Upper lobe of left lung (tissue), 6 donors: ENCODE measurements around the gene UBTD2. TPM values are rescaled to one million over a fixed set of nuclear protein-coding genes. Genes with fewer than 3 reads are reported as not detected.

Experiments used
- ATAC-seq, 2 donors: fragments of 200-7000 bp; cut with Tn5 transposase; one replicate each; pipeline ENCODE4 v1.9.1; 2022; ENCODE audit warnings: mild to moderate bottlenecking in 2 of 2, moderate library complexity in 2 of 2; ENCODE audit not compliant: low FRiP score in 2 of 2
- DNase-seq, 2 donors: peaks; one replicate each; pipeline ENCODE4 v3.0.0-alpha.2; 2019 to 2020
- H3K27ac ChIP-seq, 4 donors: fragments of 200-600 bp; sonication (generic); one replicate each; pipeline ENCODE4 v1.5.1; 2016 to 2019
- H3K27me3 ChIP-seq, 4 donors: fragments of 200-600 bp; sonication (generic); one replicate each; pipeline ENCODE4 v1.5.1; 2017 to 2019
- H3K36me3 ChIP-seq, 4 donors: fragments of 200-600 bp; sonication (generic); one replicate each; pipeline ENCODE4 v1.5.1; 2016 to 2019
- H3K4me1 ChIP-seq, 4 donors: fragments of 200-600 bp; sonication (generic); one replicate each; pipeline ENCODE4 v1.5.1; 2018 to 2019
- H3K4me3 ChIP-seq, 4 donors: fragments of 200-600 bp; sonication (generic); one replicate each; pipeline ENCODE4 v1.5.1; 2017 to 2019; ENCODE audit warnings: mild to moderate bottlenecking in 2 of 4, moderate library complexity in 1 of 4
- H3K9me3 ChIP-seq, 4 donors: fragments of 200-600 bp; sonication (generic); one replicate each; pipeline ENCODE4 v1.5.1; 2018 to 2019
- CTCF ChIP-seq, 6 experiments: fragments of 450-650 bp in 4 of 6; fragments of 200-600 bp in 2 of 6; sonication (generic) in 2 of 6; IDR thresholded peaks; one replicate each; pipeline ENCODE4 v1.5.1; 2016 to 2019; ENCODE audit warnings: antibody characterized with exemption in 6 of 6
- EP300 ChIP-seq, 4 donors: sonication (generic); formaldehyde crosslinking; IDR thresholded peaks; one replicate each; pipeline ENCODE4 v1.5.1; 2017; ENCODE audit warnings: antibody characterized with exemption in 4 of 4, control low read depth in 2 of 4
- POLR2A ChIP-seq, 4 donors: fragments of 450-650 bp; IDR thresholded peaks; one replicate each; pipeline ENCODE4 v1.5.1; 2016 to 2017; ENCODE audit warnings: antibody characterized with exemption in 4 of 4, mild to moderate bottlenecking in 2 of 4
- POLR2AphosphoS5 ChIP-seq, 2 donors: sonication (generic); formaldehyde crosslinking; IDR thresholded peaks; one replicate each; pipeline ENCODE4 v1.5.1; 2017; ENCODE audit warnings: antibody characterized with exemption in 2 of 2
- WGBS, 2 donors: methylation state at CpG; one replicate each; pipeline ENCODE4 v1.1.5; 2017 to 2018; 5-methylcytosine and 5-hydroxymethylcytosine counted together
- total RNA-seq, 6 donors: library from RNA; depleted of rRNA in 4 of 6; stranded (reverse); fragments of >200 nt in 4 of 6; gene quantifications; one replicate each; pipeline versions ENCODE4 v1.1.0 to v1.2.1, GENCODE V29; 2016 to 2021
- donor health status: DM: no; HTN: no; CAD: no; lungs with moderate emphysema.
- donor health status: DM: no; HTN: yes; CAD: no; lungs with severe emphysema.

Gene UBTD2
- total RNA-seq, 6 donors from 2014 or later: 9.4 to 22.3 (median 15.8) TPM

- ATAC-seq (peak in 1 of 2 donors; percentile 58), DNase-seq (no peak)
- 90 to 91% methylated on average over 4 of the region's 4 CpGs for WGBS, 2 donors
- Histone ChIP-seq H3K4me1 (no peaks in the 10 kb centered on the region), H3K4me3 (no peak overlapping the region), H3K27ac (no peak overlapping the region), H3K36me3 (no peaks in the 10 kb centered on the region), H3K9me3 (no peaks in the 10 kb centered on the region), H3K27me3 (no peaks in the 10 kb centered on the region)
- TF ChIP-seq CTCF (IDR thresholded peaks at IDR 0.05) (no peak), EP300 (IDR thresholded peaks at IDR 0.05) (no peak), POLR2AphosphoS5 (IDR thresholded peaks at IDR 0.05) (no peak), POLR2A (IDR thresholded peaks at IDR 0.05) (no peak)
These were observed 28.0 kb upstream of the UBTD2 start for GRCh38 chr5:172311605-172312004.

- H3K9me3 ChIP-seq: no peaks in the 10 kb centered on the region
- no peak overlapping the region for H3K4me3 ChIP-seq
- TF ChIP-seq EP300 (IDR thresholded peaks at IDR 0.05) (no peak), CTCF (IDR thresholded peaks at IDR 0.05) (no peak), POLR2A (IDR thresholded peaks at IDR 0.05) (no peak), POLR2AphosphoS5 (IDR thresholded peaks at IDR 0.05) (no peak)
- H3K4me1 ChIP-seq: no peaks in the 10 kb centered on the region
- DNase-seq (no peak), ATAC-seq (no peak)
- H3K36me3 ChIP-seq: no peaks in the 10 kb centered on the region
- 97 to 98% methylated on average over 7 of the region's 7 CpGs for WGBS, 2 donors
- H3K27me3 ChIP-seq: no peaks in the 10 kb centered on the region
- no peak overlapping the region for H3K27ac ChIP-seq
These were observed 27.5 kb upstream of the UBTD2 start for GRCh38 chr5:172311026-172311425.

- WGBS, 2 donors: 86 to 92% methylated on average over 2 of the region's 2 CpGs
- no peak overlapping the region for H3K27ac ChIP-seq
- DNase-seq: no peak
These were observed 21.8 kb upstream of the UBTD2 start for GRCh38 chr5:172305380-172305779.

GRCh38 chr5:172303572-172304335 is 20.2 kb upstream of the UBTD2 start:
- 82 to 95% methylated on average over 3 of the region's 3 CpGs for WGBS, 2 donors
- TF ChIP-seq POLR2A (IDR thresholded peaks at IDR 0.05) (no peak), POLR2AphosphoS5 (IDR thresholded peaks at IDR 0.05) (no peak)
- Histone ChIP-seq H3K36me3 (no peaks in the 10 kb centered on the region), H3K27me3 (no peaks in the 10 kb centered on the region), H3K27ac (no peak overlapping the region), H3K9me3 (peaks cover 0 to 6% (median 4%) of the 10 kb centered on the region in 4 donors), H3K4me1 (no peaks in the 10 kb centered on the region), H3K4me3 (no peak overlapping the region)
- ATAC-seq: peak in 1 of 2 donors; percentile 89
- no peak for DNase-seq

More at GRCh38 chr5:172305380-172305779, 21.8 kb upstream of the UBTD2 start:
- no peak for TF ChIP-seq EP300 (IDR thresholded peaks at IDR 0.05)
- TF ChIP-seq POLR2A (IDR thresholded peaks at IDR 0.05): no peak
- no peak for TF ChIP-seq POLR2AphosphoS5 (IDR thresholded peaks at IDR 0.05)
- TF ChIP-seq CTCF (IDR thresholded peaks at IDR 0.05): no peak
- no peaks in the 10 kb centered on the region for H3K4me1 ChIP-seq
- no peaks in the 10 kb centered on the region for H3K36me3 ChIP-seq
- ATAC-seq: no peak
- H3K27me3 ChIP-seq: no peaks in the 10 kb centered on the region
- peaks cover 0 to 6% (median 4%) of the 10 kb centered on the region in 4 donors for H3K9me3 ChIP-seq
- H3K4me3 ChIP-seq: no peak overlapping the region

GRCh38 chr5:172303162-172303561 is 19.6 kb upstream of the UBTD2 start:
- DNase-seq: no peak

More at GRCh38 chr5:172303162-172303561, 19.6 kb upstream of the UBTD2 start:
- TF ChIP-seq CTCF (IDR thresholded peaks at IDR 0.05) (no peak), POLR2A (IDR thresholded peaks at IDR 0.05) (no peak), EP300 (IDR thresholded peaks at IDR 0.05) (no peak), POLR2AphosphoS5 (IDR thresholded peaks at IDR 0.05) (no peak)
- 90 to 92% methylated on average over 5 of the region's 5 CpGs for WGBS, 2 donors
- H3K36me3 ChIP-seq: no peaks in the 10 kb centered on the region
- no peak overlapping the region for H3K27ac ChIP-seq
- ATAC-seq: peak in 1 of 2 donors; percentile 12
- peaks cover 0 to 6% (median 4%) of the 10 kb centered on the region in 4 donors for H3K9me3 ChIP-seq
- H3K27me3 ChIP-seq: no peaks in the 10 kb centered on the region
- H3K4me3 ChIP-seq: no peak overlapping the region
- H3K4me1 ChIP-seq: no peaks in the 10 kb centered on the region
